Measurements from ENCODE around the gene ADAMTS14.

ADAMTS14 gene

GRCh38 chr10:70797840-70798239 is 125.5 kb downstream of the ADAMTS14 start:
- no peak for DNase-seq

GRCh38 chr10:70799124-70799523 is 126.8 kb downstream of the ADAMTS14 start:
- no peak for DNase-seq

- DNase-seq: no peak
Observed at GRCh38 chr10:70801854-70802253, 129.5 kb downstream of the ADAMTS14 start.

- no peak for DNase-seq
Observed at GRCh38 chr10:70803775-70804420, 131.6 kb downstream of the ADAMTS14 start.

GRCh38 chr10:70804421-70804808 is 132.1 kb downstream of the ADAMTS14 start:
- DNase-seq: no peak

GRCh38 chr10:70805619-70806215 is 133.4 kb downstream of the ADAMTS14 start:
- DNase-seq: no peak

- no peak for DNase-seq
Observed at GRCh38 chr10:70806841-70807240, 134.5 kb downstream of the ADAMTS14 start.

GRCh38 chr10:70807556-70807955 is 135.2 kb downstream of the ADAMTS14 start:
- no peak for DNase-seq

- no peak for DNase-seq
Observed at GRCh38 chr10:70809011-70809611, 136.8 kb downstream of the ADAMTS14 start.

- no peak for DNase-seq
Observed at GRCh38 chr10:70809726-70810125, 137.4 kb downstream of the ADAMTS14 start.

- DNase-seq: no peak
Observed at GRCh38 chr10:70810967-70811366, 138.7 kb downstream of the ADAMTS14 start.

- no peak for DNase-seq
Observed at GRCh38 chr10:70811881-70812280, 139.6 kb downstream of the ADAMTS14 start.

Data from HCEC 1CT (cell line).